Frontal cortex (tissue), 4 donors: ENCODE results near the gene KDR. TPM values are rescaled to one million over a fixed set of nuclear protein-coding genes. Genes with fewer than 3 reads are reported as not detected.

Source experiments
- DNase-seq, 2 donors: peaks; one replicate each; pipeline ENCODE4 v3.0.0; 2012; ENCODE audit warnings: low spot score in 2 of 2
- FAIRE-seq: peaks from 2 replicates; lab custom pipeline; 2012; peaks lifted over from hg19 to GRCh38; lab: Jason Lieb, UNC
- small RNA-seq: library from RNA; depleted of rRNA; stranded (forward); fragments of <200 nt; gene quantifications from one replicate; pipeline ENCODE3, GENCODE V24; 2014
- total RNA-seq: library from RNA; depleted of rRNA; stranded (reverse); fragments of >200 nt; gene quantifications from one replicate; pipeline ENCODE4 v1.2.3, GENCODE V29; 2014
- donor health status: control.
- donor health status: control.
- donor health status: control.

KDR gene
- total RNA-seq, 1 donor from 2014 or later = 11.0 TPM

DNA sequence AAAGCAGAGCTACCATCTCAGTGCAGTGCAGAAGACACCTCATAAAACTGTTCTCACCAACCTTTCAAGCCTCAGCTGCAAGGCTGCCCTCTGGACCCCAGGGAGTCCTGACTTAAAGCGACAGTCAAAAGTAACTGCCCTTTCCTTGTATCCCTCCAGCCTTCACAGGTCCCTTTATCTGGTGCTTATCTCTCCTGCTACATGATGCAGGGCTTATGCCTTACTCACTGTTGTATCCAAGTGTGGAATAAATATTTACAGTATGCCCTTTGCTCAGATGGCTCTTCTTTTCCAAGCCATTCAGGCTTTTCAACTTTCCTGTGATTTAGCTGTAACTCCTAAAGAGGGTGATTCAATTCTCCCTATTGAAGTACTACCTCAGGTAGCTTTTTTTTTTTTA, 92.6 kb downstream of the KDR start:
- DNase-seq (no peak), FAIRE-seq (no peak)

DNA sequence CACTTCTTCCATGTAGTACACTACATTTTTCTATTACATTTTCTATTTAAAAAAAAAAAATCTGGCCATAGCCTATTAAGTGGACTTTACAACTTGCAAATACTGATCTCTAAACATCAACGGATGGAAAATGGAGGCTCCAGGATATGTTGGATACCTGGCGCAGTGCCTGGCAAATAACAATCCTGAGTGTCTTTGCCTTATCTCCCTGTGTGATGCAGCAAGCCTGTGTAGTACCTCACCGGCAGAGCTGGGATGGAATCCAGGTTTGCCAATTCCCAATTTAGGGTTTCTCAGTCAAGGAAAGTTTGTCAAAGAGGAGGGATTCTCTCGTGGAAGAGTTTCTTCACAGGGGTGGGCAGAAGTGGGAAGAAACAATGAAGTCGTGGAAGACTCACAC, 93.2 kb downstream of the KDR start:
- FAIRE-seq (no peak), DNase-seq (no peak)

DNA sequence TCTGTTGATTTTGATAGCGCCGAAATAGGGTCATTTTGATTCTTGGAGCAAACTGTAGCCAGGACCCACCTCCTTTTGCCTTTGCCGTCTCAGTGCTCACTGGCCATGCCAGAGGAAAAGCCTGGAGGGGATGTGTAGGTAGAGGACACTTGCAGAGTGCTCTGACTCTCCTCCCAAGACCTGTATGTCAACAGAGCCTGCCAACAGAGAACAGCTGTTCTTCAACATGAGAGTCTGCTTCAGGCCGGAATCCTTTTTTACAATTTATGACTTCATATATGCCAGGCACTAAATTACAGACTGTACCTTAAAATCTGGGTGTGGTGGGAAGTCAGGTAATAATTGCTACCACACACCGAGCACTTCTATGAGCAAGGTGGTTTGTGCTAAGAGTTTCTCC, 94.2 kb downstream of the KDR start:
- FAIRE-seq (no peak), DNase-seq (no peak)

DNA sequence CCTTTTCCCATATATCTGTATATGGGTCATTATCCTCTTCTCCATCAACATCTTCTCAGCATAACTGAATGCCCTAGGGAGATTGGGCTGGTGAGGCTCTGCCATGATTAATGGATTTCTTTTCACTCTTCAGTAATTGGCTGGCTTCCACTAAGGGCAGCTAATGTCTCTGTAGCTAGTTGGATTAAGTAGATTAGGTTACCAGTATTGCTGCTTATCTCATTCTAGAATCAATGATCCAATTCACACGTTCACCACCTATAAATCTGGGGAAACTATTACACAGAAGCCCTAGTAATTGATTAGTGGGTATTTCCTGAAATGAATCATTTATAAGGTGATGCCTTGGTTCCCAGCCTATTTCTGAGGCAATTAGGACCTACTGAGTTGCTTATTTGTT, 94.8 kb downstream of the KDR start:
- FAIRE-seq (no peak), DNase-seq (no peak)

DNA sequence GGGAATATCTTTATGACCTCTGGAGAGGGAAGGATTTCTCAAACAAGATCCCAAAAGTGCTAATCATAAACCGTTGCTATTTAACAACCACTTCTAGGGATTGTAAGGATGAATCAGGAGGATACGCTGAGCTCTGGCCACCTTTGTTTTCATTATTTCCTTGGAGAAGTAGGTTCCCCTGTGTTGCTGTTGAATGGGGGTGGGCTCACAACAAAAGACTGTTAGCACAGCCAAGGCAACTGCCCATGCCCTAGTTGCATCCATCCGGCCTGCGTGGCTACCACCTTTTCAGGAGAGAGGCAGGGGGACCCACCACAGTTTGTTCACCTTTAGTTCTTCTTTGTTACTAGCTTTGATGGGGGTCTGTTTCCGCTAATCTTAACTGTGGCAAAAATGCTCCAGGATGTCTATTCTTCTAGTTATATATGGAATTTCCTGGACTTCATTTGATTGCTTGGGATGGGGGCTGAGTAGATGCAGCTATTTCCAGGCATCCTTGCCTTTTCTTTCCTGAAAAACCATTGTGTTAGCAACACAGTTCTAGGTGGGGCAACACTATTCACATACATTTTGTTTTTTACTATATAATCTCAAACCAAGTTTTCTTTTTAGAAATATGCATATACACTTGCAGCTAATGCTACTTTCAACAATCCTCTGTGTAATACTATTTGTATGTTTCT, 95.4 kb downstream of the KDR start:
- FAIRE-seq (no peak), DNase-seq (no peak)

DNA sequence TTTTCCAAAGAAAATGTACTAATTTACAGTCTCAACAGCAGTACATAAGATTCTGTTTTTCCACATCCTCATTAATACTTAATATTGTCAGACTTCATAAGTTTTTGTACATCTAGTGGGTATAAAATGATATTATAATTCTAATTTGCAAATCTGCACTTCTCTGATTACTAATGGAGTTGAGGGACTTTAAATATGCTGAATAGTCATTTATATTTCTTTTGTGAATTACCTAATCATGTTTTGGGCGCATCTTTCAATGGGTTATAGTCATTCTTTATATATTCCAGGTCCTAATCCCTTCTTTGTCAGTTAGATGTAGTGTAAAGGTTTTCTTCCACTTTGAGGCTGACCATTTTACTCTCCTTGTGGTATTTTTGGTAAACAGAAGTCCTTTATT, 96.1 kb downstream of the KDR start:
- FAIRE-seq (no peak), DNase-seq (no peak)

Small RNAs within 50 kb of the gene (small RNA-seq; reads per million reads assigned to genes)
- gene RN7SL424P (not detected), gene RNU6-410P (not detected)

Other genes with a start within 250 kb of the KDR start
- gene SRD5A3, start 220.6 kb upstream of the KDR start, total RNA-seq = 9.0 TPM